Measurements from ENCODE around the gene CNTNAP5.

The CNTNAP5 gene

DNA sequence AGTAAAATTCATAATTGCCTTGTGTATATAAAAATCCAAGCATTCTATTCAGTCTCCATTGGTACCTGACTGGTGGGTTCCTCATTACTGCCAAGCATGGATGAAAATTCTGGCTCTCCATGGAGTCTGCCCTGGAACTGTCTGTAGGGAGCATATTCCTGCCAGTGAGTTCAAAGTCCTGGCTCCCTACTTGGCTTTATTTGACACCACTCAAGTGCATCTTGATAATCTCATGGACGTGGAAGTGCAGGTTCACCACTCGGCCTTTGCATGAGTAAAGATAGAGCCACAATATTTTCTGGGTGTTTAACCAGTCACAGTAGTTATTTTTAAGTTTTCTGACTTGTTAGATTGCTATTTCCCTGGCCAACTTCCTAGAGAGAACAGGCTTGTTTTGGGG, 63.5 kb downstream of the CNTNAP5 start:
- no peak for DNase-seq
- Histone ChIP-seq H3K4me1 (ENCODE audit: low read length) (no peaks in the 10 kb centered on the region), H3K27me3 (replicated peaks; ENCODE audit: insufficient read depth, low read length) (no peaks in the 10 kb centered on the region), H4K20me1 (ENCODE audit: insufficient read depth, low read length) (no peaks in the 10 kb centered on the region), H3K9me2 (replicated peaks; ENCODE audit: insufficient read depth, low read length) (no peaks in the 10 kb centered on the region), H2AFZ (ENCODE audit: low read length) (no peak overlapping the region), H3K36me3 (replicated peaks; ENCODE audit: insufficient read depth, low read length) (no peaks in the 10 kb centered on the region), H3K9me3 (replicated peaks; ENCODE audit: insufficient read depth, low read length) (no peaks in the 10 kb centered on the region), H3K27ac (ENCODE audit: low read length) (no peak overlapping the region), H3K9ac (ENCODE audit: low read length) (no peak overlapping the region), H3K4me3 (ENCODE audit: low read length) (no peak overlapping the region), H3K4me2 (ENCODE audit: low read depth, low read length) (no peak overlapping the region), H3K79me2 (ENCODE audit: low read length) (no peaks in the 10 kb centered on the region), H3F3A (ENCODE audit: insufficient read depth, low read length) (no peaks in the 10 kb centered on the region)
- TF ChIP-seq CTCF (IDR thresholded peaks at IDR 0.05; ENCODE audit: low read length) (no peak), EZH2phosphoT487 (IDR thresholded peaks at IDR 0.05; ENCODE audit: low read length) (no peak), EZH2 (optimal IDR thresholded peaks at IDR 0.05; ENCODE audit: low read depth, low read length) (no peak)

DNA sequence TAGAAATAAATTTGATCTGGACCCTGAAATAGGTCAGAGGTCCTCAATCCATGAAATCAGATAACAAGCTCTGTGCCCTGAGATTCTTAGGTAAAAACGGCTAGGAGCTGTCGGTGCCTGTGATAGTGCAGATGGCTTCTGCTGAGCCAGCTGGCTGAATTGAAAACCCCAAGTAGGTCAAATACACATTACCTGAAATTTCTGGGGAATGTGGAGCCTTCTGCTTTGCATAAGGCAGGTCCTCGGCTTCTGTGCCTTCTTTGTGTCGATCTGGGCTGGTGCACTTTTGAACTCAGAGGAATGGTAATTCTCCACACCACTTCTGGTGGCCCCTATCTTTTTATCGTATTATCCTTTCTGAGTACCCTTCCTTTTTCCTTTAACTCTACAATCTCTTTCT, 66.6 kb downstream of the CNTNAP5 start:
- Histone ChIP-seq H2AFZ (ENCODE audit: low read length) (no peak overlapping the region), H3K4me1 (ENCODE audit: low read length) (no peaks in the 10 kb centered on the region), H3K36me3 (replicated peaks; ENCODE audit: insufficient read depth, low read length) (no peaks in the 10 kb centered on the region), H3K9me2 (replicated peaks; ENCODE audit: insufficient read depth, low read length) (no peaks in the 10 kb centered on the region), H4K20me1 (ENCODE audit: insufficient read depth, low read length) (no peaks in the 10 kb centered on the region), H3K4me2 (ENCODE audit: low read depth, low read length) (no peak overlapping the region), H3F3A (ENCODE audit: insufficient read depth, low read length) (no peaks in the 10 kb centered on the region), H3K4me3 (ENCODE audit: low read length) (no peak overlapping the region), H3K9ac (ENCODE audit: low read length) (no peak overlapping the region), H3K79me2 (ENCODE audit: low read length) (no peaks in the 10 kb centered on the region), H3K9me3 (replicated peaks; ENCODE audit: insufficient read depth, low read length) (no peaks in the 10 kb centered on the region), H3K27ac (ENCODE audit: low read length) (no peak overlapping the region), H3K27me3 (replicated peaks; ENCODE audit: insufficient read depth, low read length) (no peaks in the 10 kb centered on the region)
- TF ChIP-seq EZH2phosphoT487 (IDR thresholded peaks at IDR 0.05; ENCODE audit: low read length) (no peak), EZH2 (optimal IDR thresholded peaks at IDR 0.05; ENCODE audit: low read depth, low read length) (no peak), CTCF (IDR thresholded peaks at IDR 0.05; ENCODE audit: low read length) (no peak)
- DNase-seq = no peak

- no peaks in the 10 kb centered on the region for H3K36me3 ChIP-seq (replicated peaks; ENCODE audit: insufficient read depth, low read length)
- H2AFZ ChIP-seq (ENCODE audit: low read length) = no peak overlapping the region
- no peaks in the 10 kb centered on the region for H4K20me1 ChIP-seq (ENCODE audit: insufficient read depth, low read length)
- no peak overlapping the region for H3K4me2 ChIP-seq (ENCODE audit: low read depth, low read length)
- no peak overlapping the region for H3K27ac ChIP-seq (ENCODE audit: low read length)
- no peaks in the 10 kb centered on the region for H3K9me2 ChIP-seq (replicated peaks; ENCODE audit: insufficient read depth, low read length)
- no peaks in the 10 kb centered on the region for H3F3A ChIP-seq (ENCODE audit: insufficient read depth, low read length)
- no peaks in the 10 kb centered on the region for H3K27me3 ChIP-seq (replicated peaks; ENCODE audit: insufficient read depth, low read length)
- H3K9me3 ChIP-seq (replicated peaks; ENCODE audit: insufficient read depth, low read length) = no peaks in the 10 kb centered on the region
- DNase-seq = no peak
- no peak overlapping the region for H3K9ac ChIP-seq (ENCODE audit: low read length)
- H3K4me3 ChIP-seq (ENCODE audit: low read length) = no peak overlapping the region
- H3K79me2 ChIP-seq (ENCODE audit: low read length) = no peaks in the 10 kb centered on the region
- no peaks in the 10 kb centered on the region for H3K4me1 ChIP-seq (ENCODE audit: low read length)
- no peak for TF ChIP-seq CTCF (IDR thresholded peaks at IDR 0.05; ENCODE audit: low read length)
- TF ChIP-seq EZH2phosphoT487 (IDR thresholded peaks at IDR 0.05; ENCODE audit: low read length) = no peak
- TF ChIP-seq EZH2 (optimal IDR thresholded peaks at IDR 0.05; ENCODE audit: low read depth, low read length) = no peak
Observed at GRCh38 chr2:124092651-124093050, 67.6 kb downstream of the CNTNAP5 start.

All from MM.1S (cell line).